ENCODE data around the gene DDX17. TPM values are rescaled to one million over a fixed set of nuclear protein-coding genes. Genes with fewer than 3 reads are reported as not detected.
"Not testable (repeated sequence)": the region's sequence is repeated elsewhere in the genome, so short reads cannot be mapped to it uniquely, and the experiment has no call there.

Gene DDX17
- total RNA-seq, 1 donor from 2014 or later, result 651 TPM

DNA sequence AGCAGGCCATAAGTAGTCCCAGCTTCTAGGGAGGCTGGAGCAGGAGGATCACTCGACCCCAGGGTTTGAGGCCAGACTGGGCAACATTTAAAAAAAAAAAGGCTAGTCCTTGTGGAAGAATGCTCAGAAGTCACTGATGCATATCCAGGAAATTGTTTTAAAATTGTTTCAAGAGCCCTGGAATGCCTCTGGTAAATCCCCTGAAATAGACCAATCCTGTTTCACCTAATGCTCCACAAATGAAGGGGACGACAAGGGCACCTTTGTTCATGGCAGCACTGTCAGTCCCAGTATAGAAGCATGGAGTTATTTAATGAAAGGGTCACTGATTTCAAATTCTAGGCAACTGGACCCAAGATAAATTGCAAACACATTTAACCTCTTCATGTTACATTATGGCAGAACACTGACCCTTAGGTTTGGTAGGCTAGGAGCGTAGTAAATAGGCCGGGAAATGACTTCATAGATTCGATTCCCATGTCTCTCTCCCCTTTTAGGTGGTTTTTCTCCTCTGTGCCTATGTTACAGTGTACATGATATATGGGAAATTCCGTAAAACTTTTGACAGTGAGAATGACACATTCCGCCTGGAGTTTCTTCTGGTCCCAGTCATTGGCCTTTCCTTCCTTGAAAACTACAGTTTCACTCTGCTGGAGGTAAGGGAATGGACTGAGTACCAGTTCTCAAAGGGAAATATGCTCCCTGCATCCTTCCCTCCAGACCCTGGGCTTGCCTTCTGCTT, 26.8 kb downstream of the DDX17 start:
- Mint-ChIP-seq H3K27me3 (no peaks in the 10 kb centered on the region), H3K4me3 (ENCODE audit: low read depth) (no peak overlapping the region), H3K9me3 (ENCODE audit: low read depth) (no peaks in the 10 kb centered on the region), H3K27ac (peak overlapping the region; percentile 49), H3K4me1 (ENCODE audit: low read depth) (peaks cover 11% of the 10 kb centered on the region), H3K36me3 (ENCODE audit: insufficient read depth) (peaks cover 26% of the 10 kb centered on the region)
- TF ChIP-seq, protein P1, sequence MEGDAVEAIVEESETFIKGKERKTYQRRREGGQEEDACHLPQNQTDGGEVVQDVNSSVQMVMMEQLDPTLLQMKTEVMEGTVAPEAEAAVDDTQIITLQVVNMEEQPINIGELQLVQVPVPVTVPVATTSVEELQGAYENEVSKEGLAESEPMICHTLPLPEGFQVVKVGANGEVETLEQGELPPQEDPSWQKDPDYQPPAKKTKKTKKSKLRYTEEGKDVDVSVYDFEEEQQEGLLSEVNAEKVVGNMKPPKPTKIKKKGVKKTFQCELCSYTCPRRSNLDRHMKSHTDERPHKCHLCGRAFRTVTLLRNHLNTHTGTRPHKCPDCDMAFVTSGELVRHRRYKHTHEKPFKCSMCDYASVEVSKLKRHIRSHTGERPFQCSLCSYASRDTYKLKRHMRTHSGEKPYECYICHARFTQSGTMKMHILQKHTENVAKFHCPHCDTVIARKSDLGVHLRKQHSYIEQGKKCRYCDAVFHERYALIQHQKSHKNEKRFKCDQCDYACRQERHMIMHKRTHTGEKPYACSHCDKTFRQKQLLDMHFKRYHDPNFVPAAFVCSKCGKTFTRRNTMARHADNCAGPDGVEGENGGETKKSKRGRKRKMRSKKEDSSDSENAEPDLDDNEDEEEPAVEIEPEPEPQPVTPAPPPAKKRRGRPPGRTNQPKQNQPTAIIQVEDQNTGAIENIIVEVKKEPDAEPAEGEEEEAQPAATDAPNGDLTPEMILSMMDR (IDR thresholded peaks at IDR 0.05; ENCODE audit: unreplicated experiment), result no peak
- no peak for DNase-seq (ENCODE audit: low spot score, unreplicated experiment)

DNA sequence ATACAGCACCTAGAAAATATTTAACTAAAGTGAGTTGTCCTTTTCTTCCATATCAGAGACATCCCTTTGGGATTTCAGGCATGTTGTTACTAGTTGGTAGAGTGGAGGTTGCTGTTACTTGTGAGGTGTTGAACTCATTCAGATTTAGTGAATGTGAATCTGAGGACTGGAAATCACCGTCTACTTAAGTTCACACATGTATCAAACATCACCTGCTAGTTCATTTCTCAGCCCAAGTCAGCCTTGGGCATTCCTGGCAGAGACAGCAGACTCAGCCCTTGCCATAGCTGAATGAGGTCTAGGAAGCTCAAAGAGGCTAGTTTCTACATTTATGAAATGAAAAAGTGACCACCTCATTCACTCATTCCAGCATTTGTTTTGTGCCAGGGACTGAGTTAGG, 28.5 kb downstream of the DDX17 start:
- Mint-ChIP-seq H3K9me3 (ENCODE audit: low read depth) (no peaks in the 10 kb centered on the region), H3K27ac (peak overlapping the region; percentile 12), H3K4me3 (ENCODE audit: low read depth) (no peak overlapping the region), H3K27me3 (no peaks in the 10 kb centered on the region), H3K36me3 (ENCODE audit: insufficient read depth) (peaks cover 15% of the 10 kb centered on the region), H3K4me1 (ENCODE audit: low read depth) (peaks cover 14% of the 10 kb centered on the region)
- TF ChIP-seq, protein P1 (IDR thresholded peaks at IDR 0.05; ENCODE audit: unreplicated experiment), result no peak
- DNase-seq (ENCODE audit: low spot score, unreplicated experiment), result no peak

DNA sequence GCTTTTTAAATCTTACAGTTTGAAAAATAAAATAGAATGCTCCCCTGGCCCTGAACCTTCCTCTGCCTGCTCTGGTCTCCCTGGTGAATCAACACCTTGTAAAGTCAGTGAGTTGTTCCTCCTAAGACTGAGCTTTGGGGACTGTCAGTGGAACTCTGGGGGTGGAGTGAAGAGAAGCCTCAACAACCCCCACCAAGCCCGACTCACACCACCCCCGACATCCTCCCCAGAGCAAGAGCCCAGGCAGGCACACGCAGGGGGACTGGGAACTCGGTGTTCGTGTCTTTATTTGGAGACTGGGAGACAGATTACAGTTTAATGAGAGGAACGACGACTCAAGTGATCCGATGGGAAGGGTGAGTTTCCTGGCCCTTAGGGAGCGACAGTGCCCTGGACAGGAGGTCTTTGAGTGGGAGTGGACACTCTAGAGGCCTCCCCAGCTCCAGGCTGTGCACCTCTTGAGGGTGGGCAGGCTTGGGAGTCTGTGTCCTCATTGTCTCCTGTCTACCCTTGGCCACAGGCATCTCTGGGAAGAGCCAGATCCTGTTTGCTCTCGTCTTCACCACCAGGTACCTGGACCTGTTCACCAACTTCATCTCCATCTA, 32.0 kb downstream of the DDX17 start:
- Mint-ChIP-seq H3K9me3 (ENCODE audit: low read depth) (no peaks in the 10 kb centered on the region), H3K27ac (peak overlapping the region; percentile 54), H3K36me3 (ENCODE audit: insufficient read depth) (peaks cover 2% of the 10 kb centered on the region), H3K4me3 (ENCODE audit: low read depth) (no peak overlapping the region), H3K27me3 (no peaks in the 10 kb centered on the region), H3K4me1 (ENCODE audit: low read depth) (peaks cover 11% of the 10 kb centered on the region)
- TF ChIP-seq, protein P1 (IDR thresholded peaks at IDR 0.05; ENCODE audit: unreplicated experiment), result no peak
- no peak for DNase-seq (ENCODE audit: low spot score, unreplicated experiment)

DNA sequence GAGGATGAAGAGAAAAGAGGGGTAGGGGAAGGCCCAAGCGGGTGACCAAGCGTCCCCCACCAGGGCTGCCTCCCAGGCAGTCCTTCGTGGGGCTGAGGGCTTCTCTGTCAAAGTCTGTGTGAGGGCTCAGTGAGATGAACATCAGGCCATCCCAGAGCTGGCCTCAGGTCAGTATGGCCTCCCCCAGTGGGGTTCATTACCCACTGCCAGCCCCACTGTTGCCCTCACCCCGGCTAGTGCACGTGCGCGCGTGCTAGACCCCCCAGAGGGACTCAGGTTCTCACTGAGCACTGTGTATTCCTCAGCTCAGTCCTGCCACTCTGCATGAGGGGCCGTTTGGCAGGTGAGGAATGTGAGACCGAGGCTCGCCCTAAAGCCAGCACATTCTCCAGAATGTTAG, 34.9 kb downstream of the DDX17 start:
- no peak for DNase-seq (ENCODE audit: low spot score, unreplicated experiment)
- Mint-ChIP-seq H3K27ac (no peak overlapping the region), H3K27me3 (peaks cover 13% of the 10 kb centered on the region), H3K36me3 (ENCODE audit: insufficient read depth) (no peaks in the 10 kb centered on the region), H3K9me3 (ENCODE audit: low read depth) (no peaks in the 10 kb centered on the region), H3K4me1 (ENCODE audit: low read depth) (peaks cover 9% of the 10 kb centered on the region), H3K4me3 (ENCODE audit: low read depth) (no peak overlapping the region)
- TF ChIP-seq, protein P1 (IDR thresholded peaks at IDR 0.05; ENCODE audit: unreplicated experiment), result no peak

DNA sequence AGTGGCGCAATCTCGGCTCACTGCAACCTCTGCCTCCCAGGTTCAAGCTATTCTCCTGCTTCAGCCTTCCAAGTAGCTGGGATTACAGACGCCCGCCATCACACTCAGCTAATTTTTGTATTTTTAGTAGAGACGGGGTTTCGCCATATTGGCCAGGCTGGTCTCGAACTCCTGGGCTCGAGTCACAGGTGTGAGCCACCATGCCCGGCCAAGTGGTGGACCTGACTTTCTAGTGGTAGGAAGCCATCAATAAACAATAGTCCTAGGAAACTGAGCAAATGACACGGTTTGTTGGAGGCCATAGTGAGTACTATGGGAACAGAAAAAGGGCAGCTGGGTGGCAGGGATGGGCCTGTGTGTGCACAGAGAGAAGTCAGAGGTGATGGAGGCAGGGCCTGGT, 35.9 kb downstream of the DDX17 start:
- peaks cover 19% of the 10 kb centered on the region for H3K27me3 Mint-ChIP-seq
- not testable (repeated sequence) for H3K27ac Mint-ChIP-seq; H3K9me3 Mint-ChIP-seq (ENCODE audit: low read depth); H3K36me3 Mint-ChIP-seq (ENCODE audit: insufficient read depth); H3K4me1 Mint-ChIP-seq (ENCODE audit: low read depth); H3K4me3 Mint-ChIP-seq (ENCODE audit: low read depth); DNase-seq (ENCODE audit: low spot score, unreplicated experiment)
